Fibroblast of lung (primary cell): ENCODE measurements around the gene RPL10.

ENCODE experiments used
- EZH2 ChIP-seq: IDR thresholded peaks from 2 replicates; pipeline ENCODE4 v1.5.1; 2012; ENCODE audit warnings: low read length, control low read depth, mild to moderate bottlenecking; ENCODE audit errors: missing control alignments
- TF ChIP-seq, protein P1 (sequence below), 2 donors: IDR thresholded peaks in 1 of 2; conservative IDR thresholded peaks in 1 of 2; 1 replicate in 1 of 2; 2 replicates in 1 of 2; pipeline ENCODE4 v1.5.1; 2011 to 2012; ENCODE audit warnings: low read length in 2 of 2, control low read depth in 1 of 2, inconsistent platforms in 1 of 2, low read depth in 1 of 2, mild to moderate bottlenecking in 1 of 2

DNA sequence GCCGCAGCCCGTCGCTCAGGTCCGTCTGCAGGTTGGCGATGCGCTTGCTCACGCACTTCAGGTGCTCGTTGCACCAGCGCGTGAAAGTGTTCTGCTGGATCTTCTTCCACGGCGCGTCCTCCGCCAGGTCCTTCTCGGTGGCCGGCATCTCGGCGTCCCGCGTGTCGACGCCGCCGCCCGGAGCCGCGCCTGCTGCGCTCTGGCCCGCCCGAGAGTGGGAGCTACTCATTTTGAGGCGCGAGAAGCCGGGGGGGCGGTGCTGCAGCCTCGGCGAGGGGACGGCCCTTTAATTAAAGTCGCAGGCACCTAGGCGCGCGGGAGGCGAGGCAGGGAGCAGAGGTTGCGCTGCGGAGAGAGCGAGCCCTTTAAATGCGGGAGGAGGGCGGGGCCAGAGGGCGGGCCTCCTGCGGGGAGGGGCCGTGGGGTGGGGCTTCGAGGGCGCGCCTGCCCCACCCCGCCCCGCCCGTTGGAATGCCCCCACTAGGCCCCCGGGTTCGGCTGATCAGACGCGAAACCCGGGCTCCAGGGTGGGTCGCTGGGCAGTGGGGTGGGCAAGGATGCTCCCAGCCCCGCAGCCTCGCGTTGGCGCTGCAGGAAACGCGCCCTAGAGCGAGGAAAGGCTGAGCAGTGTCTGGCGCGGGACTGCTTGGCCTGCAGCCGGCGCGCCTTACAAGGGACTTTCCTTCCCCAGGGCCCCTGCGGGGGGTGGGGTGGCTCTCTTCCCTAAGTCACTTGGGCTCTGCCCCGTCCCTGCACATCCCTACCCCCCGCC, 27.0 kb upstream of the RPL10 start:
- TF ChIP-seq, protein P1, sequence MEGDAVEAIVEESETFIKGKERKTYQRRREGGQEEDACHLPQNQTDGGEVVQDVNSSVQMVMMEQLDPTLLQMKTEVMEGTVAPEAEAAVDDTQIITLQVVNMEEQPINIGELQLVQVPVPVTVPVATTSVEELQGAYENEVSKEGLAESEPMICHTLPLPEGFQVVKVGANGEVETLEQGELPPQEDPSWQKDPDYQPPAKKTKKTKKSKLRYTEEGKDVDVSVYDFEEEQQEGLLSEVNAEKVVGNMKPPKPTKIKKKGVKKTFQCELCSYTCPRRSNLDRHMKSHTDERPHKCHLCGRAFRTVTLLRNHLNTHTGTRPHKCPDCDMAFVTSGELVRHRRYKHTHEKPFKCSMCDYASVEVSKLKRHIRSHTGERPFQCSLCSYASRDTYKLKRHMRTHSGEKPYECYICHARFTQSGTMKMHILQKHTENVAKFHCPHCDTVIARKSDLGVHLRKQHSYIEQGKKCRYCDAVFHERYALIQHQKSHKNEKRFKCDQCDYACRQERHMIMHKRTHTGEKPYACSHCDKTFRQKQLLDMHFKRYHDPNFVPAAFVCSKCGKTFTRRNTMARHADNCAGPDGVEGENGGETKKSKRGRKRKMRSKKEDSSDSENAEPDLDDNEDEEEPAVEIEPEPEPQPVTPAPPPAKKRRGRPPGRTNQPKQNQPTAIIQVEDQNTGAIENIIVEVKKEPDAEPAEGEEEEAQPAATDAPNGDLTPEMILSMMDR (conservative IDR thresholded peaks at IDR 0.05 in 1 of 2, IDR thresholded peaks at IDR 0.05 in 1 of 2; ENCODE audit: low read depth in 1 of 2, low read length in 2 of 2), result no peak
- no peak for TF ChIP-seq EZH2
